Fibroblast of skin of abdomen (primary cell): ENCODE data around the gene MRAP.
A peak's percentile ranks its signal among the peaks of the same experiment; 100 is the strongest.

Source experiments
- DNase-seq: peaks from one replicate; pipeline ENCODE4 v3.0.0-alpha.2; 2013

The MRAP gene

DNA sequence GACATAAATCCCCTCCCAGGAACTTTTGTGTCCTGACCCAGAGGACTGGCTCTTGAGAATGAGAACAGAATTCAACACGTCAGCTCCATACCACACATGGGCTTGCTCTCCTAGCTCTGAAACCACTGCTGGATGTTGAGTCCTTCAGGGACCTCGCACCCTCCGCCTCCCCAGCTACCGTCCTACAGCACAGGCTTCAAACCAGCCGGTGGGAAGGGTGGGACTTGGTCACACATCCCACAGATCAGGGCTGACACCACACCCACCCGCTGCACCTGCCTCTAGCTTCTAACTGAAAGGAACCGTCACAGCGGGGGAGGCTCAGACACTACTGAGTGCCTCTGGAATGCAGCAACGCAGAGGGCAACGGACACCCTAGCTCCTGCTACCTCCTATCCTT lies 24.0 kb downstream of the MRAP start:
- DNase-seq = no peak

DNA sequence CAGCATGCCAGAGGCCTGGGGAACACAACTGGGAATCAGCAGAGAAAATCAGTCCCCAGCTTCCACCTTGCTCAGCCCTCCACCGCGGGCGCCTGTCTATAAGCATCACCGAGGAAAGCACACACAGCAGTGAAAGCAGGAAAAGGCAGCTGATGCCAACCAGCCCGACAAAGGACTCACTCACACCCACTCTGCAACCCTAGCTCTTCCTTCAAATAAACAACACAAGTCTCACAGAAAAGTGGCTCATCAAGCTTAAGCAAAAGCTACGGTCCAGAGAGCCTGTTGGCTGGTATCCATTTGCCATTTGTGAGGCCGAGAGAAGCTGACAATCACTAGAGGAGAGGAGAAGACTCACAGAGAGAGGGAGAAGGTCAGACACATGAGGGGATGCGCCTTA lies 27.1 kb downstream of the MRAP start:
- no peak for DNase-seq

DNA sequence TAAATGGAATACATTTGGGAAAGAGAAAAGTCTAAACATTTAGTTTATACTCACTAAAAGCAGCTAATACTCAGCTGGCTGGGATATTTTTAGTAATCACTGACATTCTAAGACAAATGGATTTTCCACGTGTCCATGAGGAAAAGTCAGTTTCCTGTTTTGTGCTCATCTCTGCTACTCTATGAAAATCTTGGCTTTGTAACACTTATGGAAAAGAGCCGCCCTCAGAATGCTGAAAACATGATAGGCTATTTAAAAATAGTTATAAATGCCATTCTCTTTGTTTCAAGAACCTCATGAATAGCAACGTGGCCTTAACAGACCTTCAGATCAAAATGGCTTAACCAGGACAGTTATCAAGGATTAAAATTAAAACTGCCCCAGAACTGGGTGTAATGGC lies 29.9 kb downstream of the MRAP start:
- DNase-seq = peak; percentile 37

DNA sequence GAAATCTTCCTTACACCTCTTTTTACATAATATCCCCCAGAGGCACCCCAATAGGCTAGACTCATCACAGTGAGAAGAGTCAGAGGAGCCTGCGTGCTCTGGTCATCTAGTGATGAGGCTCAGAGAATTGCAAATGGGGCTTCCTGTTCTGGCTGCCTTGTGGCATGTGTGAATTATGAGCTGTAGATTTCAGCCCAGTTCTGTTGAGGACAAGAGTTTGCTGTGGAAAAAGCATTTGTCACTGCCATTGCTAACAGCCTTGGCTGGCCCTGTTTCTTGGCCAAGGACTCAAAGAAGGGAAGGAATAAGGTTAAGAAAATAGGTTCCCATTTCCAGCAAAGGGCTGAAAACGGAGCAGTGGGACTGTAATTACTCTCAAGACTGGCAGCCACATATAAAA lies 30.7 kb downstream of the MRAP start:
- peak; percentile 52 for DNase-seq

DNA sequence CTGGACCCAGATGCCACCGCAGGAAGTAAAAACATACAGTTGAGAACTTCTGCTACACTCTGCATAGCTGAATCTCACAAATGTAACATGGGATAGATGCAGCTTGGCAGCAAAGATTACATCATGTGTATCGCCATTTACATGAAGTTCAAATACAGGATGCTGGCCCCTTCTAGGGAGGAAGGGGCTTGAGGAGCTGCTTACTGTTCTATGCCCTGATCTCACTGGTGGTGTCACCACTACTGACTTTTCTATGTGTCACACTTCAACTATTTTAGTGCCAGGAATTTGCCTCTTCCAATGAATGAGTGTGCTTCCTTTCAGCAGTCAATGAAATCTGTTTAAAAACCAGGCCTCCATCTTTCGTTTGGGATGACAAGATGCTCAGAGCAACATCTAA lies 31.1 kb downstream of the MRAP start:
- DNase-seq = peak; percentile 38

DNA sequence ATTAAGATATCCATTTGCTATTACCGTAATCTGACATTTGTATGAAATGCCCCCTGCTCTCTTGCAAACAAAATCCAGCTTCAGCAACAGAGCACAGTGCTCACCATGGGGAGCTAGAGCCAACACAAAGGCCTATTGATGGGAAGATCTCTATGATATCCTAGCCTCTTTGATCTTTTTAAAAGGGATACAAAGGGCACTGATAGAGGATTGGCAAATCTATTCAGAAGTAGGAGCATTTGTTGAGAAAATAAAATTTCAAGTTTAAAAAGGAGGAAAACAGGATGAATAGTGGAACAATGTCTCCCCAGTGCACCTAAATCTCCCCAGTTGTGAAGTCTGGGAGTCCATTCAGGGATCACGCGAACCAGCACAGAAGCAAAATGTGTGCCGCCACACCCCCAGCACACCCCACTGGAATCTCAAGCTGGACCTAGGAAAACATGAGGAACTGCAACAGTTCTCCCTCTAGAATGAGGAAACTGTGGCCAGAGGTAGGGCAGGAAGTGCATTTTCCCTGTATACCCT lies 32.2 kb downstream of the MRAP start:
- DNase-seq = no peak

DNA sequence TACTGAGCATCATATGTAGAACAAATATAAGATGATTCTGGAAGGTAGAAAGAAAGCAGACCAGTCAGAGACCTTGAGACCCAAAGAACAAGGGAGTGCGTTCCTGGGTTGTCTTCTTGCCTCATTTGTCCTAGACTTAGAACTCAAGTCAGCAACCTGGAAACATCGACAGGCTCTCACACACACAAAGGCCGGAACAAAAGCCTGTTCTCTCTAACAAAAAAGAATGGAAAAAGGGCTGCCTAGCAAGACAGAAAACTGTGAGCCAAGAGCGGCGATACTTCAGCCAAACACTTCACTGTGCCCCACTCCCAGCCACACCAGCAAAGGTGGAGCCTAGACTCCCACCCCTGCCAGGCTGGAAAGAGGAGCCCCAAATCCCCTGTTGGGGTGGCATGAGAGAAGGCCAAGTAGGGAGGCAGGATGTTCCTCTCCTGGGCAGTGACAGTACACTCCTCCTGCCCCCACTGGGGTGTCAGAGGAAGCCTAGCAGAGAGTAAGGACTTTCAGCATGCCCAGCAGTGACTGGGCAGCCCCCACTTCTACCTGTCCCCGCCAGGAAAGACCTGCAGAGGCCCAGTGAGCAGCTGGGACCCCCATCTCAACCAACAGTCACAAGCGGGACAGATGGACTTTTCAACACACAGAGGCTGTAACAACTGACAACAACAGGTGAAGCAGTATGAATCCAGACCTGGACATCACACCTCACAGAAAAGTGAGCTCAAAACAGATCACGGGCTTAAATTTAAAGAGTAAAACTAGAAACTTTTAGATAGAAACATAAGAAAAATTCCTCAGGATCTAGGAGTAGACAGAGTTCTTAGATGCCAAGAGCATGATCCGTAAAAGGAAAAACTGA lies 33.0 kb downstream of the MRAP start:
- DNase-seq = no peak

DNA sequence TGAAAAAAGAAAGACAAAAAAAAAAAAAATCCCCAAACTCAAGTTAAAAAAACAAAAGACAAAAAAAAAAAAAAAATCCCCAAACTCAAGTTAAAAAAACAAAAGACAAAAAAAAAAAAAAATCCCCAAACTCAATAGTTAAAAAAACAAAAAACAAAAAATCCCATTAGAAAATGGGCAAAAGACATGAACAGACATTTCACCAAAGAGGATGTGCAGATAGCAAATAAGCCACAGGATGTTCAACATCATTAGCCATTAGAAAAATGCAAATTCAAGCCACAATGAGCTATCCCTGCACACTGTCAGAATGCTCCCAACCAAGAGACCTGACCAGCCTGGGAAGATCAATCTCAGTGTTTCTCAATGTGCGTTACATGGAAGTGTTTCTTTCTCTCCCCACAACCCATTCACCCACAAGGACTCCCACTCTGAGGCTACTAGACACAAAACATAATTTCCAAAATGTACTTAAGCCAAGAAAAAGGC lies 33.9 kb downstream of the MRAP start:
- DNase-seq = no peak

DNA sequence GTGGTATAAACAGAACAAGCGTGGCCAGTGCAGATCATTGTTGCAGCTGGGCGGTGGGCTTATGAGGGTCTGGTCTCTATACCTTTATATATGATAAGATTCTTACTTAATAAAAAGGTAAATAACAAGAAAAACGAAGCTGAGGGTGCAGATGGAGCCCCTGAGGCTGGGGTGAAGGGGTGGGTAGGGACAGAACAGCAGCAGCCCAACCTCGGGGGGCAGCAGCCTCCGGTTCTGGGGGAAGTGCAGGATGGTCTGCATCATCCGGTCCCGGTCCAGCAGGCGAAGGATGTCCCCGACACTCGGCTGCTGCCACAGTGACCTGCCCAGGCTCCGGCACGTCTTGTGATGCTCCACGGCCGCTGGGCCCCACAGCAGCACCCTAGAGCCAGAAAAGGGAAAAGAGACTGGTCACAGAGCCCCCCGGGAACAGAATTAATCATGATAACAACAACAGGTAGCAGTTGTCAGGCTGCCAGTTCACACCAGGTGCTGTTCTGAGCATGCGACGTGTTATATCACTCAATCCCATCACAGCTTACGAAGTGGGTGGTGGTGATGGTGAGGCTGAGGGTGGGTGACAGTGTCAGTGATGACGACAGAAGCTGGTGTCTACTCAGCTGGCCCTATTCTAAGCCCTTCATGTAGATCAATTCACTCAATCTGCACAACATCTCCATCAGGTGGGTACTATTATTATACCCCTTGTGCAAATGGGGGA lies 35.5 kb downstream of the MRAP start:
- no peak for DNase-seq

DNA sequence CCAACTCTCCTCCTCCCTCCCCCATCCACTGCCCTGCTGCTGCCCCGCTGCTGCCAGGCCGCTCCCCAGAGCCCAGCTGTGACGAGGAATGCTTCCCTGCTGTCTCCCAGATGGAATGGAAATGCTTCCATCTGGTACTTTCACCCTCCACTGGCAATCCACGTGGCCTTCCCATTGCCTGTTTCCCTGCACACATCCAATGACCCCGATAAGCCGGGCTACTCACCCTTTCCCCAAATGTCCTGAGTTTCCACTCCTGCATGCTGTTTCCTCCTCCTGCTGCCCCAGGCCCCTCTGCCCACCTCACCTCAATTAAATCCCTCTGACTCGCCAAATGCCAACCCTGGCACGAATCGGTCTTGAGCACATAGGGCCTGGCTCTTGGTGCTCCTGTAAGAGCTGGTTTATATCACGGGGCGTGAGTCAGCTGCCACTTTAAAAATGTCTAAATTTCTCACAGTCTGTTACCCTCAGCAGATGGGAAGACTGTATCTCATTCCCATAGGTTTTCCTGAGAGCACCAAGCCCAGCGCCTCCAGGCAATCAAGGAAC lies 36.4 kb downstream of the MRAP start:
- peak; percentile 32 for DNase-seq

DNA sequence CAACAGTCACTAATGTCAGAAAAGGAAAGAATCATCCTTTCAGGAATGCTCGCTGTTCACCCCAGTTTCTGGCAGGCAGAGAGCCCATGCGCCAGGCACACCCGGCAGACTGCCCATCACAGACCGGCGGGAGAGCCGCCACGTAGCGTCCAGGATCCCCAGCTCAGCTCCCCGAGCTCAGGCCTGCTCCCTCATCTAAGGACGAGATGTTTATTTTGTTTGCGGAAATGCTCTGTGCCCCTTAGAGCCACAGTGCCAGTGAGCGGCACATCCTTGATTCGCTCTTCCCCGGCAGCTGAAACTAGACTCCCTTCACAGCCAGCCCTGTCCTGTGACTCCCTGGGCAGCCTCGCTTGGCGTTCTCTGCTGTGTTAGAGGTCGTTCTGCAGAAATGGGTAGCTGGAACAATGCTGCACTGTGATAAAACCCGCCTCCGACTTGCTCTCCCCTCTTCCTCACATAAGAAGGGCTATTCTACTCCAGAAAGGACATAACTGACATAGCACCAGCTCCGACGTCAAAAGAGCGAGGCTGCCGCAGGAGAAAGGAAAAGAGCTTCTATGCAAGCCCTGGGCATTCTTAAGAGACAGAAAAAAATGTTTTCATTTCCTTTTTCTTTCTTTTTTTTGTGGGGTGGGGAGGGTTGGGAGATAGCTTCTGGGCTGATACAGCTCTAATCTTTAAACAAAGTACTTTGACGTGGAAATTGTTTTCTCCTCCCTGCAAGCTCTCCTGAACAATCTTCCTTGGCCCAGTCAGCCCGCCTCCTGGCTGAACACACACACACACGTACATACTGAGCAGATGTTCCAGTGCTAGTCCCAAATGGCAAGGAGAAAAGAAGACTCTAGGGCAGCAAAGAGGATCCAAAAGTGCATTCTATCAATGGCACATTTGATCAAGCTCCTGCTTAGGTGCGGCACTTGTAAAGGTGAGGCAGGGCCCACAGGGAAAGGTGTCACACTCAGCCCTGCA lies 37.2 kb downstream of the MRAP start:
- DNase-seq = no peak

DNA sequence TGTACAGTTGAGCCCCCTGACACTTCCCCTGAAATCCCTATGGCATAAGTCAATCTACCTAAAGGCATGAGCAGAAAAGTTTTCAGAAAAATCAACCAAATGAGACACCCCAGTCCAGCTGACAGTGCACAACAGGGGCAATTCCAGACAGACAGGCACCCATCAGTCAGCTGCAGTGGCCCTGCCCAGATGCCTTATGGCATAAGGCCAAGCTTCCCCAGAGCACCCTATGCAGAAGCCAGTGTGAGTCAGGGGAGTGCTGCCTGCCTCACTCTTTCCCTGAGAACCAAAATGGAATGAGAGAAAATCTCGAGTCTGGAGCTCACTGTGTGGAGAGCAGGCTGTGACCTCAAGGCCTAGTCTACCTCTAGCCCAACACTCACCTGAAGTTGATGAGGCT lies 38.1 kb downstream of the MRAP start:
- DNase-seq = peak; percentile 35

DNA sequence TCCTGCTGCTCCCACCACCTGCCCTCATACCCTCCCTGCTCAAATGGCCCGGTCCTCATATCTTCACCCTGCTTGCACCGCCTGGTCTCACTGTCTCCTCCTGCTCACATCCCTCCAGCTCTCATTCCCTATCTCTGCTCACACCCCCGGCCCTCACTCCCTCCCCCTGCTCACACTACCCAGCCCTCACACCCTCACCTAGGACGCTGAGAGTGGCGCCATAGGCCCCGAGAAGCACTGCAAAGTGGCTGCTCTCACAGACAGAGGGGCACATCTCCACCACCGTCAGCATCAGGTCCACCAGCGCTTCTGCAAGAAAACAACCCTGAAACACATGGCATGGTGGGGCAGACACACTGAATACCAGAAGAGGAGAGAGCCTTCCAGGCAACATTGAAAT lies 38.6 kb downstream of the MRAP start:
- no peak for DNase-seq

DNA sequence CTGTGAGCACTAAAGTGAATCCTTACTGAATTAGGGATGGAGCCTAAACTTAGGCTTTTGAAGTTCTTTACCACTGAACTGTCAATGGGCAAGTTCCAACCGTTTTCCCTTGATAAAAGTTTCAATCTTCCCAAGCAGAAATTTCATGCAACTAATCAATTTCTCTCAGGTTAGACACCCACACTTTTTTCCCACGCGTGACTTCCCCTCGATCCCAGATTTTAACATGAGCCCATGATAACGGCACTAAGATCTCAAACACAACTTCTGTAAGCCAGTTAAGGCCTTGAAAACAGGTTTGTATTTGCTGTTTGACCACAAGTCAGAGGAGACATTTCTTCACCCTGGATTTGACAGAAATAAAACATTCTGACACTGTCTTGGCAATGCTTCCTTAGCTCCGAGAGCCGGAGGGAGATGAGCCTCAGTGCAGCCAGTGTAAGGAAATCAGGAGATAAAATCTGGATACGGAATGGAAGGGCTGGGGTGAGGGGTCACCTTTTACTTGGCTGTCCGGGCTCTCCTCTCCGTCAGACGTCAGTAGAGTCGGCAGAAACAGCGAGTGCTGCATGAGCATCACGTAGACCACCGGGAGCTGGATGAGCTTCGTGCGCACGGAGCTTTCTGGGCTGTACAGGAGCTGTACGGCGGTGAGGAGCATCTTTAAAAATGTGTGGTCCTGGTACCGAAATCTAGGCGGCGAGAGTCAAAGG lies 39.7 kb downstream of the MRAP start:
- DNase-seq = no peak

DNA sequence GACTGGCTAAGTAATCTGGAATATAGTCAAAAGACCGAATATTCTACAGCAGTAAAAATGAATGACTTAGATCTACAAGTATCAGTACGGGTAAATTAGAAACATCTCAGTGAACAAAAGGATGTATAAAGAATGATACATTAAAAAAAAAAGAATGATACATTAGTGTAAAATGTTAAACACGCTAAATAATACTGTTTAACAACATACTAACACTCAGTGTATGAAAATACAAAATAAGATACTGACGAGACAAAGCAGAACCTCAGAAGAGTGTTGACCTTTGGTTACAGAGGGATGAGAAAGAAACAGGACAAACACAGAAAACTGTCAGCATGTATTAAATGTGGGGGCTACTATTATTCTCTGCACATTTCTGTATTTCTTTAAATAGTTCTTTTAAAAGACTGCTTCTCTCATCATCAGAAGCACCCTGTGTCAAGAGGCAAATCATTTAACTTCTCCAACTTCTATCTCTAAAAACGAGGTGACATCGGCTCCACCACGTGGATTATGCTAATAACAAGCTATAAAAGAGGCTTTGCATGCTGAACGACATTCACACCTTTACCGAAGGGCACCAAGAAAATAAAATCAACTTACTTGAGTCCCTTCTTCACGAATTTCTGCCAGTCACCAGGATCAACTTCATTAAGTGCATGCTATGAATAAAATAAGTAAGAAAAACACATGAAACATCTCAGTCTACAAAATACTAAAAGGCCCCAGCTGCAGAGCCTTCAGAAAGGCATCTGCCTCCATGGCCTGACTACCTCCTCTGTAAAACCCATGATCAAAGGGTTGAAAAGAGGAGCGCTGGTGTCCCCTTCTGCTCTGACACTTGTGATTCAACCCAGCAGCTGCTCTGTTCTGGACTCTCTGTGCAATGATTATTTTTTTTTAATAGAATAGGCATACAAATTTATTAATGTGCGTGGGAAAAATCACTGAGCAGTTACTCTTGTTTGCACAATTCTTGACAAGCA lies 42.5 kb downstream of the MRAP start:
- no peak for DNase-seq

DNA sequence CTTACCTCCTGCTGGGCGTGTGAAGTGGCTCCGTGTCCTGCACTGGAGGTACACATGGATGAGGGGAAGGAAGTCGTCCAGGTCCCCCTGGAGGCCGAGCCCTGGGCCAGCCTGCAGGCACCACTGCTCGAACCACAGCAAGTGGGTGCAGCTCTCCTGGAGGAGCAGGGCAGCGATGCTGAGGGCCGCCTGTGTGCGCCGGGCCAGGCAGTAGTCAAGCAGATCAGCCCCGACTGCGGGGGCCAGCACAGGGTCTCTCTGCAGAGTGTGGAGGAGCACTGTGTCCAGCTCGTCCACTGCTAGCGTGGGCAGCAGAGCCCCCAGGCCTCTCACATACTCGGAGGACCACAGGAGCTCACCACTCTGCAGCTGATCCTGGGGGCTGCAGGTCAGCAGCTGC lies 48.3 kb downstream of the MRAP start:
- DNase-seq = no peak

DNA sequence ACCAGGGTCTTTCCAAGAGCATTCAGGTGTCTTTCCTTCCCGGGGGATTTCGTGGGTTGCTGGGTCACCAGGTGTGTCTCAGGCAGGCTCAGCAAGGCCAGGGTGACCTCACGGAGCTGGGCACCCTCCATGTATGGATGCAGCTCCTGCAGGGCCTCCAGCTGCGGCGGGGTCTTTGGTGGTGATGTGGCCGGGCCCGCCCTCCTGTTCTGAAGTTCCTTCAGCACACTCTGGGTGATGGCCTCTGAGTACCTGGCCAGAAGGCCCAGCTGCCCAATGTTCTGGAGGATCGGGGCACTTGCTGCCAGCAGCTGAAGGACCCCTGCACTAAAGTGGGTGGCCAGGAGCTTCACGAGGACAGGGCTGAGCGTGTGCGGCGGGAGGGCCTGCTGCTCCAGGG lies 48.7 kb downstream of the MRAP start:
- DNase-seq = no peak

DNA sequence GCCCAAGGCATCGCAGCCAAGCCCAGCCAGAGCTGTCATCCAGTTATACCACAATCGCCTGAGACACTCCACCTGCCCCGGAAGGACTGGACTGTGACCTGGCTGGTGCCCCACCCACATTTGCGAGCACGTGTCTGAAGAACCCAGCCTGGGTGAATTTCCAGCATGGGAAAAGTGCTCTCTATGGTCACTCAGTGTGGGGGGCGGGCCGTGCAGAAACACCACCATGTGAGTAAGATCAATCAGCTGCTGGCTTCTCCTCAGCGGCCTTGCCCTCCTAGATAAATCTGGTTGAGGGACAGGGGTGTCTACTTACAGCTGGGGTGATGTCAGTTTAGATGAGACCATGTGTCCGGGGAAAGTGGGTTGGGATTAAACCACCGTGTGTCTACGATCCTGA lies 49.3 kb downstream of the MRAP start:
- DNase-seq = no peak

DNA sequence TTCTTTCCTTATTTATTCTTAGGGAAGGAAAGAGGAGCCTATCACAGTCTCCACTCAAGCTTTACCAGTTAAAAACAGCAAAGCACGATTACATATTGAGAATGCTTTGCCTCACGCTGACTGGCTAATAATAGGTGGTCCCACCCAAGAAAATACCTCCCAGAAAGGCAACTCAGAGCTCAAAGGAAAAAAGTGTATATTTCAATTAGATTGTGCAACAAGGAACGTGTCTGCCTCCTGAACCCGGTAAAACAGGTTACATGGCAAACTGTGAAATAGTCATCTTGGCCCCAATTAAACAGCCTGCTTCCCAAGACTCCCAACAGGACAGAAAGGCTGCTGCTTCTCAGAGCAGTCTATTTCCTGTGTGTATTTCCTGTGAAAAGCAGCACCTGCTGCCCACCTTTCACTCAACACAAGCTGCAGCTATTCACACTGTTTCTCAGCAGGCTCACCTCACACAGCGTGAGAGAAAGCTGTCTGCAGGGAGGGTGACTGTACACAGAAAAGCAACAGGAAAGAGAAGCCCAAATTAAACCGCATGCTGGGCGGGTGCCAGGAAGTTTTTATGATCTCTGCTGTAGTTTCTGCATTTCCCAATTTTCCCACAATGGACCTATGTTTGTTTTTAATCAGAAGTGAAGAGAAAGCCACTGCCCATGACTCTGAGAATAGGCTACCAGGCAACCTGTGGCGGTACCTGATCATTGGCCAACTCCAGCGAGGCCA lies 50.1 kb downstream of the MRAP start:
- DNase-seq = no peak
